KMS-11 (cell line): Measurements from ENCODE around the gene AMH.

ENCODE experiments used
- H2AFZ ChIP-seq: fragments of 200-600 bp; sonication (generic); 2 replicates; pipeline ENCODE4 v1.6.1; 2016; ENCODE audit warnings: antibody characterized with exemption, mixed run types, low read depth
- H3K27ac ChIP-seq: fragments of 200-600 bp; sonication (generic); 2 replicates; pipeline ENCODE4 v1.6.1; 2016; ENCODE audit warnings: mild to moderate bottlenecking, mixed run types
- H3K27me3 ChIP-seq: fragments of 200-600 bp; sonication (generic); 2 replicates; pipeline ENCODE4 v1.6.1; 2017; ENCODE audit warnings: mild to moderate bottlenecking, low read depth, mixed run types, moderate library complexity; ENCODE audit not compliant: insufficient read depth
- H3K36me3 ChIP-seq: fragments of 200-600 bp; sonication (generic); 2 replicates; pipeline ENCODE4 v1.6.1; 2017; ENCODE audit warnings: mild to moderate bottlenecking, mixed run types; ENCODE audit not compliant: insufficient read depth
- H3K4me1 ChIP-seq: fragments of 200-600 bp; sonication (generic); 2 replicates; pipeline ENCODE4 v1.6.1; 2016; ENCODE audit warnings: mild to moderate bottlenecking, low read depth, mixed run types; ENCODE audit not compliant: poor library complexity, severe bottlenecking
- H3K4me2 ChIP-seq: fragments of 200-600 bp; sonication (generic); 2 replicates; pipeline ENCODE4 v1.7.0; 2016; ENCODE audit warnings: mild to moderate bottlenecking, mixed run types
- H3K4me3 ChIP-seq: fragments of 200-600 bp; sonication (generic); IDR thresholded peaks from 2 replicates; pipeline ENCODE4 v1.6.1; 2017; ENCODE audit warnings: low read depth, low read length, mixed read lengths; ENCODE audit not compliant: insufficient read depth
- H3K79me2 ChIP-seq: fragments of 200-600 bp; sonication (generic); 2 replicates; pipeline ENCODE4 v1.6.1; 2016; ENCODE audit warnings: low read depth, mixed run types; ENCODE audit not compliant: insufficient read depth
- H3K9ac ChIP-seq: fragments of 200-600 bp; sonication (generic); 2 replicates; pipeline ENCODE4 v1.6.1; 2016; ENCODE audit warnings: mild to moderate bottlenecking, mixed run types
- H4K20me1 ChIP-seq: fragments of 200-600 bp; sonication (generic); 2 replicates; pipeline ENCODE4 v1.6.1; 2016; ENCODE audit warnings: mild to moderate bottlenecking, mixed run types; ENCODE audit not compliant: insufficient read depth
- TF ChIP-seq, protein P1 (sequence below): fragments of 200-600 bp; sonication (generic); conservative IDR thresholded peaks from 2 replicates; pipeline ENCODE4 v1.6.1; 2017; ENCODE audit warnings: low read depth, mild to moderate bottlenecking, antibody characterized with exemption, low read length, moderate library complexity, mixed read lengths

AMH gene

DNA sequence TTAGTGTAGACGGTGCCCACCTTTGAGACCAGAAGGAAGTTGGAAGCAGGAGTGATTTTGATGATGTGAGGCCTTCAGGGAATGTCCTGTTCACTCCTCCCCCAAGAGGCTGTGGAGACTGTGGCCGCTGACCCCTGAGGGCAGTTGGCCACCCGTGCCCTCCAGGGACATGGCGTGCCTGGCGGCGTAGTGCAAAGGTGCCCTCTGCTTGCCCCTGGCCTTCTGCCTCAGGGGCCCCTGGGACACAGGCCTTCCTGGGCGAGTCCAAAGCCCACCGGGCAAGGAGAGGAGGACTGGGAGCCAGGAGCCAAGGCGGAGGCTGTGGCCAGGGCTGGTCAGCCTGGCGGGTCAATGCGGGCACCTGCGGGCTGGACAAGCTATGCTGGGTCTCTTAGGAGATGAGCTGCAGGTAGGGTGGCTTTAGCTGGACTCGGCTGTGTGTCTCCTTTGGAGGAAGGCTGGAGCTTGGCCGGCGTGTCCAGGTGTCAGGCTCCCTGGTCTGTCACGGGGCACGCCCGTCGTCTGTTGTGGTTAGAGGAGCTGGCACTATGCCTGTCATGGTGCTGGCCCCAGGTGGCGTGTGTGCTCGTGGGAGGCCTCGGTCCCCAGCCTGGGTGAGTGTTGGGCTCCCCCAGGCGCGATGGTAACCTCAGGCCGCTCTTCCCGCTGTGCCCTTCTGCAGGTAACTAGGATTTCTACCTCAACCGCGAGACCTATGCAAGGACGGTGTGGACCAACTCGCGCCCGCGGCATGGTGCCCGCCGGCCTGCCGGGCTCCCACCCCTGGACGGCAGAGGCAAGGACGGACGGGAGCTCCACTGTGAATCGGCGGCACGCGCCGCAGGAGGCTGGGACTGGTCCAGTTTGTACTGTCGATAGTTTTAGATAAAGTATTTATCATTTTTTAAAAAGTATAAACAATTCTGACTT, 19.8 kb upstream of the AMH start:
- H2AFZ ChIP-seq, result no peak overlapping the region
- H3K36me3 ChIP-seq, result peaks cover 7% of the 10 kb centered on the region; the same call in 1 of the 2 replicates
- H3K79me2 ChIP-seq, result peaks cover 17% of the 10 kb centered on the region
- no peak overlapping the region for H3K4me2 ChIP-seq
- no peaks in the 10 kb centered on the region for H3K27me3 ChIP-seq
- no peak overlapping the region for H3K9ac ChIP-seq
- TF ChIP-seq, protein P1, sequence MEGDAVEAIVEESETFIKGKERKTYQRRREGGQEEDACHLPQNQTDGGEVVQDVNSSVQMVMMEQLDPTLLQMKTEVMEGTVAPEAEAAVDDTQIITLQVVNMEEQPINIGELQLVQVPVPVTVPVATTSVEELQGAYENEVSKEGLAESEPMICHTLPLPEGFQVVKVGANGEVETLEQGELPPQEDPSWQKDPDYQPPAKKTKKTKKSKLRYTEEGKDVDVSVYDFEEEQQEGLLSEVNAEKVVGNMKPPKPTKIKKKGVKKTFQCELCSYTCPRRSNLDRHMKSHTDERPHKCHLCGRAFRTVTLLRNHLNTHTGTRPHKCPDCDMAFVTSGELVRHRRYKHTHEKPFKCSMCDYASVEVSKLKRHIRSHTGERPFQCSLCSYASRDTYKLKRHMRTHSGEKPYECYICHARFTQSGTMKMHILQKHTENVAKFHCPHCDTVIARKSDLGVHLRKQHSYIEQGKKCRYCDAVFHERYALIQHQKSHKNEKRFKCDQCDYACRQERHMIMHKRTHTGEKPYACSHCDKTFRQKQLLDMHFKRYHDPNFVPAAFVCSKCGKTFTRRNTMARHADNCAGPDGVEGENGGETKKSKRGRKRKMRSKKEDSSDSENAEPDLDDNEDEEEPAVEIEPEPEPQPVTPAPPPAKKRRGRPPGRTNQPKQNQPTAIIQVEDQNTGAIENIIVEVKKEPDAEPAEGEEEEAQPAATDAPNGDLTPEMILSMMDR, result no peak
- H3K4me3 ChIP-seq, result no peak overlapping the region
- H4K20me1 ChIP-seq, result no peaks in the 10 kb centered on the region
- H3K27ac ChIP-seq, result no peak overlapping the region
- peaks cover 33% of the 10 kb centered on the region for H3K4me1 ChIP-seq

DNA sequence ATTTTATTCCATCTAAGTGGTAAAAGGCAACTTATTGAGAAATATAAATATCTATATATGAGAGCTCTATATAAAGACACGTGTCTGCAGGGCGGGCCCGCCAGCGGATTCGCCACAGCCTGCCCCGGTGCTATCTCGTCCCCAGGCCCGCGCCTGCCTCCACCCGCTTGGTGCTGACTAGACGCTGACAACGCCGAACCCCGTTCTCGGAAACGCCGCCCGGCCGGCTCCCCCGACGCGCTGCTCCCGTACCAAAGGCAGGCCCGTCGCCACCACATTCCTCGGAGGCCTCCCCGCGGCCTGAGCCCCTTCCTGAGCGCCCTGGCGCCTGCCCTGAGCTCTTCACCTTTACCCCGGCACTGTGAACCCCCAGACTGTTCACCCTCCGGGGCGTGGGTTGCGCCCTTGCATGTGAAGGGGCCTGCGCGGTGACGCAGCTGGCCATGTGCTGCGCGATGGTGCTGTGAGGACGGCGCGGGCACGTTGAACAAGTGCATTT, 19.0 kb upstream of the AMH start:
- Histone ChIP-seq H3K4me2 (no peak overlapping the region), H3K27ac (no peak overlapping the region), H3K9ac (no peak overlapping the region)

DNA sequence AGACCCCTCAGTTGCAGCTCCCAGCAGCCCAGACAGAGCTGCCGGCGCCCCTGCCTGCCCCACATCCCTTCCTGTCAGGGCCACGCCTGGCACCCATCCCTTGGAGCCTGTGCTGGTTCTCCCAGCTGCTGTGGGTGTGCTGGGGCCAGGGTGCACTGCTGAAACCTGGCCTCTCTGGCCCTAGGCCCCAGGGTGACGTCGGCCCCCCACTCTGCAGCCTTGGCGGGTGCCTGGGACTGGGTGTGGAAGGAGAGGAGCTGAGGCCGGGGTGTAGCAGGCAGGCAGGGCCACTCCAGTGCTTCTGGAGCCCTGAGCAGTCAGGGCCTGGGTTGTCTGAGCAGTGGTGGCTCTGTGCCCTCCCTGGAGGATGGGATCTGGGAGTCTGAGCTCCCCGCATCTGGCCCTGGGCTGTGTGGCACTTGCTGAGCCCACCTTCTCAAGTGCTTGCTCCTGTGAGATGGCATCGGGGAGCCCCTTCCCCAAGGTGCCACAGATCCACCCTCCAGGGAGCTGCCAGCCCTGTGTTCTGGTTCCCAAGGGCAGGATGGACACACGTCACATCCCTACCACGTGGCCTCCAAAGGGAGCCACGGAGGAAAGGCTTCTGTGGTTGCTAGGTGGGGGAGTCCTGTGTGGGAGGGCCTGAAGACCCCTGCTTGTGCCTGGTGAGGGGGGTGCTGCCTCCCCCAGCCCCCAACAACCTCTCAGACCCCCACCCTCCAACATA, 18.2 kb upstream of the AMH start:
- Histone ChIP-seq H2AFZ (no peak overlapping the region), H3K4me3 (no peak overlapping the region), H3K27me3 (no peaks in the 10 kb centered on the region), H4K20me1 (no peaks in the 10 kb centered on the region), H3K4me1 (peaks cover 39% of the 10 kb centered on the region), H3K4me2 (no peak overlapping the region), H3K79me2 (peaks cover 33% of the 10 kb centered on the region), H3K36me3 (peaks cover 7% of the 10 kb centered on the region; the same call in 1 of the 2 replicates), H3K9ac (no peak overlapping the region), H3K27ac (no peak overlapping the region; the same call in 1 of the 2 replicates)
- TF ChIP-seq, protein P1, result no peak

More for the DNA sequence above, 19.0 kb upstream of the AMH start:
- Histone ChIP-seq H3K4me1 (peaks cover 39% of the 10 kb centered on the region), H3K4me3 (no peak overlapping the region), H4K20me1 (no peaks in the 10 kb centered on the region), H3K27me3 (no peaks in the 10 kb centered on the region), H3K79me2 (peaks cover 24% of the 10 kb centered on the region), H2AFZ (no peak overlapping the region), H3K36me3 (peaks cover 7% of the 10 kb centered on the region; the same call in 1 of the 2 replicates)
- TF ChIP-seq, protein P1, result no peak

DNA sequence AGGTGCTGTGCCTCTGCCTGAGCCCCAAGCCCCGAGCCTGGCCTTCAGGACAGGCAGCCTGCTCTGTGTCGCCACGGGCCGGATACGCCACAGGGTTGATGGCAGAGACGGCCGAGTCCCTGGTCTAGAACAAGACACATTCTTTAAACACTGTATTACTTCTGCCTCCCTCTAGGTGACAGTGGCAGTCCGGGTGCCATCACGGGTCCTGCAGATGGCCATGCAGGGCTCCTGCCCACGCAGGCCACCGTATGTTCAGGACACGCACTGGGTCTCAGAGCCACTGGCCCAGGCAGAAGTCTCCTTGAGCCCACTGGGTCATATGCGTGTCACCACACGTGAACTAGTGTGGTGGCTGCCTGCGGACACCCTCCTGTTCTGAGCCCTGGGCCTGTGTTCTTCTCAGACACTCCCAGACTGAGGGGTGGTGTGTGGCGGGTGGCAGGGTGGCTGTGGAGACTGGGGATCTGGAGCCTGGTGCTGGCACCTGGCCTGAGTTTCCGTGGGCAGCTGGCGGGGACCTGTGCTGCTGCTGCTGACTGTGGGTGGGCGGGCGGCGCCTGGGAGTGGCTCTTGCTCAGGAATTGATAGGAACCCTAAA, 17.4 kb upstream of the AMH start:
- peaks cover 34% of the 10 kb centered on the region for H3K79me2 ChIP-seq
- peaks cover 7% of the 10 kb centered on the region; the same call in 1 of the 2 replicates for H3K36me3 ChIP-seq
- peaks cover 38% of the 10 kb centered on the region for H3K4me1 ChIP-seq
- no peak overlapping the region for H2AFZ ChIP-seq
- H3K4me3 ChIP-seq, result no peak overlapping the region
- no peak overlapping the region for H3K9ac ChIP-seq
- H4K20me1 ChIP-seq, result no peaks in the 10 kb centered on the region
- no peak overlapping the region for H3K27ac ChIP-seq
- no peaks in the 10 kb centered on the region for H3K27me3 ChIP-seq
- H3K4me2 ChIP-seq, result no peak overlapping the region
- TF ChIP-seq, protein P1, result 0 out of 2 replicates have a peak, but pooled peaks have one; percentile 18
